RWPE2 (cell line): Measurements from ENCODE around the gene NR2C1.

Source experiments
- ATAC-seq: fragments of 200-7000 bp; cut with Tn5 transposase; 3 replicates; pipeline ENCODE4 v1.9.1; 2021; ENCODE audit warnings: low read depth
- DNase-seq: peaks from one replicate; pipeline ENCODE4 v3.0.0-alpha.2; 2020; ENCODE audit warnings: low spot score
- H3K27ac ChIP-seq: fragments of 450-650 bp; 2 replicates; pipeline ENCODE4 v1.5.1; 2017; ENCODE audit warnings: mild to moderate bottlenecking; ENCODE audit not compliant: poor library complexity, severe bottlenecking
- H3K27me3 ChIP-seq: fragments of 250-450 bp; sonication (Bioruptor Pico); 2 replicates; pipeline ENCODE4 v1.5.1; 2021; ENCODE audit warnings: mild to moderate bottlenecking, moderate library complexity; ENCODE audit not compliant: insufficient read depth, poor library complexity, severe bottlenecking
- H3K36me3 ChIP-seq: fragments of 250-450 bp; sonication (Bioruptor Pico); 2 replicates; pipeline ENCODE4 v1.5.1; 2020; ENCODE audit warnings: low read depth, mild to moderate bottlenecking, moderate library complexity
- H3K4me1 ChIP-seq: fragments of 250-450 bp; sonication (Bioruptor Pico); 2 replicates; pipeline ENCODE4 v1.5.1; 2021; ENCODE audit warnings: mild to moderate bottlenecking, moderate library complexity; ENCODE audit not compliant: insufficient read depth, poor library complexity, severe bottlenecking
- H3K4me3 ChIP-seq: fragments of 250-450 bp; sonication (Bioruptor Pico); 2 replicates; pipeline ENCODE4 v1.5.1; 2021; ENCODE audit warnings: mild to moderate bottlenecking, moderate library complexity; ENCODE audit not compliant: severe bottlenecking
- H3K9me3 ChIP-seq: fragments of 250-450 bp; sonication (Bioruptor Pico); 2 replicates; pipeline ENCODE4 v1.5.1; 2021; ENCODE audit warnings: mild to moderate bottlenecking, moderate library complexity; ENCODE audit not compliant: severe bottlenecking
- CTCF ChIP-seq: fragments of 450-650 bp; IDR thresholded peaks from one replicate; pipeline ENCODE4 v1.5.1; 2017; ENCODE audit warnings: mild to moderate bottlenecking, moderate library complexity; ENCODE audit not compliant: poor library complexity, severe bottlenecking

Gene NR2C1

GRCh38 chr12:94982456-94982855 lies 91.0 kb downstream of the NR2C1 start:
- TF ChIP-seq CTCF: no peak
- H3K4me1 ChIP-seq: no peaks in the 10 kb centered on the region
- no peak overlapping the region for H3K27ac ChIP-seq
- H3K27me3 ChIP-seq: no peaks in the 10 kb centered on the region
- no peak overlapping the region for H3K4me3 ChIP-seq
- no peaks in the 10 kb centered on the region for H3K9me3 ChIP-seq
- H3K36me3 ChIP-seq: no peaks in the 10 kb centered on the region
- no peak for ATAC-seq
- DNase-seq: no peak

GRCh38 chr12:94980577-94980976 lies 92.8 kb downstream of the NR2C1 start:
- ATAC-seq: no peak
- Histone ChIP-seq H3K4me3 (no peak overlapping the region), H3K36me3 (peaks cover 5% of the 10 kb centered on the region; the same call in 1 of the 2 replicates), H3K27ac (no peak overlapping the region), H3K9me3 (no peaks in the 10 kb centered on the region), H3K27me3 (no peaks in the 10 kb centered on the region), H3K4me1 (no peaks in the 10 kb centered on the region)
- peak; percentile 43 for TF ChIP-seq CTCF
- no peak for DNase-seq

DNA sequence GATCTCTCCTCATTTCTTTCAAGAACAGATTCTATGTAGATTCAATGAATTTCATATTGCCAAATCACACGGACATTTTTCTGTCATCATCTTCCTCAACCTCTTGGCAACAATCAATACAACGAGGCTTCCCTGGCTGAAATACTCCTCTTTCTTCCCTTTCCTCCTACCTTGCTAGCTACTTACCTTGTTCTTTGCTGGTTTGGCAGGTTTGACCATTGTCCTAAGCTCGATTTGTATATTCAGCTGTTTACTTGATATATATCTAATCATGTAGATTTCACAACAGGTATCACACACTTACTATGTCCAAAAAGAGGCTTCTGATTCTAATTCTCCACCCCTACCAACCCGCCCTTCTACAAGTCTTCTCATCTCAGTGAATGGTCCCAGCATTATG lies 93.5 kb downstream of the NR2C1 start:
- Histone ChIP-seq H3K4me3 (no peak overlapping the region), H3K27ac (no peak overlapping the region), H3K27me3 (no peaks in the 10 kb centered on the region), H3K4me1 (no peaks in the 10 kb centered on the region), H3K9me3 (no peaks in the 10 kb centered on the region), H3K36me3 (peaks cover 5% of the 10 kb centered on the region; the same call in 1 of the 2 replicates)
- DNase-seq (no peak), ATAC-seq (no peak)
- TF ChIP-seq CTCF: no peak

DNA sequence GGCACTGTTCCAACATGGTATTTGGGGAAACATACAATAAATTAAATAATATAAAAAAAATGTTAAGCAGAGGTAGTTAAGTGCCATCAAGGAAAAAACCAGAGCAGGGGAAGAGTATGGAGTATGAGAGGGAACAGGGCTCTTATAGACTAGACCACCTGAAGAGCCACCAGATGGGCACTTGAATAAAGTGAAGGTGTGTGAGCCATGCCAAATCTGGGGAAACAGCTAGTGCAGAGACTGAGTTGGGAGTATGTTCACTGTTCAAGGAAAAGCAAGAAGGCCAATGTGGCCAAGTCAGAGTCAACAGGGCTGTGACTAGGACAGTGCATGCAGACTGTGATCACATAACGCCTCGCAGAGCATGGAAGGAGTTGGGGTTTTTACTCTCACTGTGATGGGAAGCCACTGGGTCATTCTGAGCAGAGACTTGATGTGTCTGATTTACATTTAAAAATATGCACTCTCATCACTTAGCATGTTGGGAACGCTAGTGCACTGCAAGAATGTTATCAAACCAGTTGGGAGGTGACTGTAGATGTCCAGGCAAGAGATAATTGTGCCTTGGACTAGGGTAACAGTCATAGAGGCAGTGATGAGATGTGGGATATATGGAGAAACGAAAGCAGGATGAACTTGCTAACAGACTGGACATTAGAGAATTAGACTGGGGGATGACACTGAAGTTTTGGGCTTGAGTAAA lies 95.5 kb downstream of the NR2C1 start:
- Histone ChIP-seq H3K27me3 (no peaks in the 10 kb centered on the region), H3K4me1 (peaks cover 4% of the 10 kb centered on the region), H3K36me3 (peaks cover 8% of the 10 kb centered on the region; the same call in 1 of the 2 replicates), H3K4me3 (no peak overlapping the region), H3K27ac (no peak overlapping the region), H3K9me3 (no peaks in the 10 kb centered on the region)
- ATAC-seq (no peak), DNase-seq (no peak)
- no peak for TF ChIP-seq CTCF

DNA sequence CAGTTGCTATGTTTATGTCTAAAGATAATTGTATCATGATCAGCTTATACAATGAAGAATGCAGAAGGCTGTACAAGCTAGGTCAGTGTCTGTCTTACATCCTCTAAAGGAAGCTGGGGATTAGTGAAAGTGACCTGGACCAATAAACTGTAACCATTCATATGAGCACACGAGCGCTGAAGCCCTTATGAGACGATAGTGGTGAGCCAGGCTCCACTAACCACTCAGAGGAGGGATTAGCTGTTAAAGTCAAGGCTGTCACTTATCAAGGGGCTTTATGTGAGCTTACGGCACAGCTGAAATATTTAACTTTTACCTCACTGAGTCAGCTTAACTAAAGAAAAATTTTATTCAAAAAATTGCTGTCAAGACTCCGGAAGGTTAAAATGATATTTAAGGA lies 100.2 kb downstream of the NR2C1 start:
- Histone ChIP-seq H3K9me3 (no peaks in the 10 kb centered on the region), H3K27ac (peak overlapping the region; percentile 43), H3K36me3 (peaks cover 15% of the 10 kb centered on the region), H3K4me1 (peaks cover 4% of the 10 kb centered on the region), H3K27me3 (no peaks in the 10 kb centered on the region), H3K4me3 (no peak overlapping the region)
- DNase-seq (no peak), ATAC-seq (peak; percentile 87)
- TF ChIP-seq CTCF: no peak
